Lower leg skin (tissue), 3 donors: ENCODE results near the gene UNC13C.

Experiments
- POLR2A ChIP-seq, 2 donors: fragments of 450-650 bp; IDR thresholded peaks; one replicate each; pipeline ENCODE4 v1.6.1; 2016 to 2017; ENCODE audit warnings: antibody characterized with exemption in 2 of 2, mild to moderate bottlenecking in 1 of 2, moderate library complexity in 1 of 2
- TF ChIP-seq, protein P1 (sequence below), 3 donors: fragments of 450-650 bp; IDR thresholded peaks; one replicate each; pipeline ENCODE4 v1.5.1; 2016; ENCODE audit warnings: antibody characterized with exemption in 3 of 3, mild to moderate bottlenecking in 3 of 3, moderate library complexity in 2 of 3

DNA sequence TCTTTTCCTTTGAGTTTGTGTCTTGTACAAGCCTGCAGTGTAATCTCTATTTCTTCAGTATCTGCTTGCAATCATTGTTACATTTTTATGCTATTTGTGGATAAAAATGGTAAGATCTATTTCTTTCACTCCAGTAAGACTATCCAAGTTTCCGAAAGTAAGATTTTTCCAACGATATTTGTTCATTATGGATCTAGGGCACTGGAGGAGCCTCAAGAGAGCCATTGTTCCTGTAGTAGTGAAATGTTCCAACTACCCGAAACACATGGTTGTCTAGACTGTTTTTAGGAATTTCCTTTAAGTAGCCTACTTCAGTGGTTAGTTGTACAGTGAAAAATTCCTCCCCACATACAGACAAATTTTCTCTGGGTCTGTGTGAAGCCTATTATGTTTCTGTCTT, 621.1 kb downstream of the UNC13C start:
- TF ChIP-seq, protein P1, sequence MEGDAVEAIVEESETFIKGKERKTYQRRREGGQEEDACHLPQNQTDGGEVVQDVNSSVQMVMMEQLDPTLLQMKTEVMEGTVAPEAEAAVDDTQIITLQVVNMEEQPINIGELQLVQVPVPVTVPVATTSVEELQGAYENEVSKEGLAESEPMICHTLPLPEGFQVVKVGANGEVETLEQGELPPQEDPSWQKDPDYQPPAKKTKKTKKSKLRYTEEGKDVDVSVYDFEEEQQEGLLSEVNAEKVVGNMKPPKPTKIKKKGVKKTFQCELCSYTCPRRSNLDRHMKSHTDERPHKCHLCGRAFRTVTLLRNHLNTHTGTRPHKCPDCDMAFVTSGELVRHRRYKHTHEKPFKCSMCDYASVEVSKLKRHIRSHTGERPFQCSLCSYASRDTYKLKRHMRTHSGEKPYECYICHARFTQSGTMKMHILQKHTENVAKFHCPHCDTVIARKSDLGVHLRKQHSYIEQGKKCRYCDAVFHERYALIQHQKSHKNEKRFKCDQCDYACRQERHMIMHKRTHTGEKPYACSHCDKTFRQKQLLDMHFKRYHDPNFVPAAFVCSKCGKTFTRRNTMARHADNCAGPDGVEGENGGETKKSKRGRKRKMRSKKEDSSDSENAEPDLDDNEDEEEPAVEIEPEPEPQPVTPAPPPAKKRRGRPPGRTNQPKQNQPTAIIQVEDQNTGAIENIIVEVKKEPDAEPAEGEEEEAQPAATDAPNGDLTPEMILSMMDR (IDR thresholded peaks at IDR 0.05): no peak
- TF ChIP-seq POLR2A (IDR thresholded peaks at IDR 0.05): no peak
